G401 (cell line): ENCODE results near the gene CELSR1. TPM values are rescaled to one million over a fixed set of nuclear protein-coding genes. Genes with fewer than 3 reads are reported as not detected.
A peak's percentile ranks its signal among the peaks of the same experiment; 100 is the strongest.
"Not testable (repeated sequence)": the region's sequence is repeated elsewhere in the genome, so short reads cannot be mapped to it uniquely, and the experiment has no call there.

Source experiments
- DNase-seq: peaks from one replicate; pipeline ENCODE4 v3.0.0-alpha.2; 2015; ENCODE audit warnings: low spot score
- in situ Hi-C: cut with HindIII; loops from 2 replicates; pipeline ENCODE4 v1.10.0; 2016; ENCODE audit warnings: low sequenced_read_pairs, mixed read lengths
- total RNA-seq: library from RNA; depleted of rRNA; stranded (reverse); fragments of >200 nt; shearing (Covaris generic); gene quantifications from 2 replicates; pipeline ENCODE4 v1.2.3, GENCODE V29; 2014

The CELSR1 gene
- total RNA-seq, 1 experiment from 2014 or later, result 10.1 TPM

- no peak for DNase-seq
- in situ Hi-C loops, result loop anchor here (10.0 kb wide), 1 partner anchor 83 kb away; the partner anchor contains the start of gene TRMU
Observed at GRCh38 chr22:46417769-46418168, 119.7 kb downstream of the CELSR1 start.

DNA sequence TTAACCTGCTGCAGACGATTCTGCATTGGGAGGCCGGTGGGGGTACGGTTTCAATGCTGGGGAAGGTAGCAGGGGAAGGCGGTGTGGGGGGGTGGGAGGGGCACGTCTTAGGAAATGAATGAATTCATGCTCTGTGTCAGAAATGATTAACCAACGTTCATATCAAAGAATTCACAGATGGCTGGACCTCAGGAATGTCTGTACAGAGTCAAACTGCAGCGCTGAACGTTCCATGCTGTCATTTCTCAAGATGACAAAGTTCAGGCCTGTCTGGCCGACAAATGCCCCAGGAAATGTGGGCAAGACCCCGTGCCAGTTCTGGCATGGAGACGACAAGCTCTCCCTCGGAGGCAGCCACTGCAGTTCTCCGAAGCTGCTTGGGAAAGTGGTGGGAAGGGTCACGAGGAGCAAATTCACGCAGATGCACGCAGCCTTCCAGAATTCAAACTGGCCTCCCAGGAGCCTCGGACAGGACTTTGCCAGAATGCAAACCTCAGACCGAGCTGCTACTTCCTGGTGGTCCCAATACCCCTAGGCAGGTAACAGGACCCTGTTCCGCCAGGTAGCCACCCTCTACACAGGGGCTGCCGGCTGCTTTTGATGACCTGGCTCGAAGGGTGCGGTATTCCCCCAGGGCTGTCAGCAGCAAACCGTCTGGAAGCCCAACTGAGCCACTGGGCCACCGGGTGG is 120.4 kb downstream of the CELSR1 start:
- DNase-seq, result no peak
- in situ Hi-C loops, result loop anchor here (10.0 kb wide), 1 partner anchor 82 kb away; the partner anchor contains the start of gene TRMU

DNA sequence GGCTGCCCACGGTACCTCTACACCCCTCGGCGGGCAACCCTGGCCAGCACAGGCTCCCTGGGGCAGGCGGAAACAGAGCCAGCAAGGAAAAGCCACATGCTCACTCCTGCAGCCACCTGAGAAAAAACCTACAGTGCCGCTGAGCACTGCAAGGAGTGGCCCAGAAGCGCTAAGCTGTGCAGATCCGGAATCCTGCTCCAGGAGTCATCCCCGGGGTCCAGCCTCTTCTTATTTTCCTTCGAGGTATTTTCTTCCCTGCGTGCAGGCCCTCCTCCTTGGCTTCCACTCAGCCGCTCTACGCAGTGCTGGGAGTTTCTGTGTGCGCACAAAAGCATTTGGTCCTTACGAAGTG is 120.9 kb downstream of the CELSR1 start:
- in situ Hi-C loops, result loop anchor here (10.0 kb wide), 1 partner anchor 82 kb away; the partner anchor contains the start of gene TRMU
- no peak for DNase-seq

DNA sequence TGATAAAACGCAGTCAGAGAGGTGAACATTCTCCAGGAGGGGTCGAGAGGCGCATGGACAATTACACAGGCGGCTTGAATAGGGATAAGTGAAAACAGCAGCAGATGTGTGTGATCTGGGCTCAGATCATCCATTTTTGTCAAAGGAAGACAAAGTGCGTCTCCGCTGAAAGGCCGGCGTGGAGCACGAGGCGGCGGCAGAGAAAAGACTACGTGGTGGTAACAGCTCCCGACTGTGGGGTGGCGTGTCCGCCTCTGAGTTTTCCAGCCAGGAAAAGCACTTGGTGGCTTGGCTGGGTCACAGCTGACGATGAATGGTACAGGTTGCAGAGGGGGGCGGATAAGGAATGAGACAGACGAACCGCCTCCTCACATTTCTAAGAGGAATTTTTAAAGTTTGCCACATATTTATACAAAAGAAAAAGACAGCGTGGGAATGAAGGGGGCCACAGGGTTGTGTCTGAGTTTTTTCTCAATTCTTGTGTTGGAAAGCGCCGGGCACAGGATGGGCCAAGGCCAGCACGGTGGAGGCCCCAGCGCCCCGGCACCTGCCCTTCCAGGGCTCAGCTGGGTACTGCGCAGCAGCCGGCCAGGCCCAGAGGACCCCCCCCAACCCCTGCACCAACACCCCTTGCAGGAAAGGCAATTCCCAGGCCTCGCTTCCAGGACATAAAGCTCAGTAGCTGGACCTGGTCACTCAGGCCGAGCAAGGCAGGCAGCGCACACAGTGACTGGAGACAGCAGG is 121.5 kb downstream of the CELSR1 start:
- no peak for DNase-seq
- in situ Hi-C loops, result loop anchor here (10.0 kb wide), 1 partner anchor 81 kb away; the partner anchor contains the start of gene TRMU

GRCh38 chr22:46414704-46415103 is 122.7 kb downstream of the CELSR1 start:
- in situ Hi-C loops, result loop anchor here (10.0 kb wide), 1 partner anchor 80 kb away; the partner anchor contains the start of gene TRMU

DNA sequence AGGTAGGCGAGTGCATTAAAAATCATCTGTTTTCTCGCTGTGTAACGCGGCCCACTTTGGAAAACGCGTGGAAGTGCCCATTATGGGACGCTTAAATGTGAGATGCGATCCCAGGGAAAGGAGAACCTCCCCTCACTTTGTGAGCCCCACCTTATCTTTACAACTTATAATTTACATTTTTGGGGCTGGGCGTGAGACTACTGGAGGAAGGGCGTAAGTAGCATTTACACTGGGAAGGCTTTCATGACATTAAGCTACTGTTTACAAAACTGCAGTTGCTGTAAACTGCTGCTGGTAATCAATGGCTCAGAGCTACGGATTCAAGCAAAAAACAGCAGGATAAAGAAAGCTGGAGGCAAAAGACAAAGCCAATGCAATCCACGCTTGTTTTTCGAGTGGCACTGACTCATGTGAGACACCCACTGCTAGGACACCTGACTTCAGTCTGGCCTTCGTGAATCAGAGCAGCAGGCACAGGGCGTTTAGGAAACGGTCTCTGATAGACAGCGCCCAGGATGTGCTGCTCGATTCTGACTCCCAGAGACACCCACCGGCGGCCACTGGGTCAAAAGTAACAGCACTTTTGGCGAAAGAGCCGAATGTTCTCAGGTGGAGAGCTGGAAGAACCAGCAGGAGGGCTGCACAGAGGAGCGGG is 123.6 kb downstream of the CELSR1 start:
- no peak for DNase-seq
- in situ Hi-C loops, result loop anchor here (10.0 kb wide), 1 partner anchor 79 kb away; the partner anchor contains the start of gene TRMU

More at GRCh38 chr22:46414704-46415103, 122.7 kb downstream of the CELSR1 start:
- DNase-seq, result no peak

- no peak for DNase-seq
- in situ Hi-C loops, result loop anchor here (10.0 kb wide), 1 partner anchor 77 kb away; the partner anchor contains the start of gene TRMU
Observed at GRCh38 chr22:46411347-46411746, 126.1 kb downstream of the CELSR1 start.

- no peak for DNase-seq
- in situ Hi-C loops, result loop anchor here (10.0 kb wide), 1 partner anchor 76 kb away; the partner anchor contains the start of gene TRMU
Observed at GRCh38 chr22:46410291-46410808, 127.1 kb downstream of the CELSR1 start.

- DNase-seq, result no peak
- in situ Hi-C loops, result loop anchor here (10.0 kb wide), 1 partner anchor 75 kb away; the partner anchor contains the start of gene TRMU
Observed at GRCh38 chr22:46409631-46410210, 127.7 kb downstream of the CELSR1 start.

DNA sequence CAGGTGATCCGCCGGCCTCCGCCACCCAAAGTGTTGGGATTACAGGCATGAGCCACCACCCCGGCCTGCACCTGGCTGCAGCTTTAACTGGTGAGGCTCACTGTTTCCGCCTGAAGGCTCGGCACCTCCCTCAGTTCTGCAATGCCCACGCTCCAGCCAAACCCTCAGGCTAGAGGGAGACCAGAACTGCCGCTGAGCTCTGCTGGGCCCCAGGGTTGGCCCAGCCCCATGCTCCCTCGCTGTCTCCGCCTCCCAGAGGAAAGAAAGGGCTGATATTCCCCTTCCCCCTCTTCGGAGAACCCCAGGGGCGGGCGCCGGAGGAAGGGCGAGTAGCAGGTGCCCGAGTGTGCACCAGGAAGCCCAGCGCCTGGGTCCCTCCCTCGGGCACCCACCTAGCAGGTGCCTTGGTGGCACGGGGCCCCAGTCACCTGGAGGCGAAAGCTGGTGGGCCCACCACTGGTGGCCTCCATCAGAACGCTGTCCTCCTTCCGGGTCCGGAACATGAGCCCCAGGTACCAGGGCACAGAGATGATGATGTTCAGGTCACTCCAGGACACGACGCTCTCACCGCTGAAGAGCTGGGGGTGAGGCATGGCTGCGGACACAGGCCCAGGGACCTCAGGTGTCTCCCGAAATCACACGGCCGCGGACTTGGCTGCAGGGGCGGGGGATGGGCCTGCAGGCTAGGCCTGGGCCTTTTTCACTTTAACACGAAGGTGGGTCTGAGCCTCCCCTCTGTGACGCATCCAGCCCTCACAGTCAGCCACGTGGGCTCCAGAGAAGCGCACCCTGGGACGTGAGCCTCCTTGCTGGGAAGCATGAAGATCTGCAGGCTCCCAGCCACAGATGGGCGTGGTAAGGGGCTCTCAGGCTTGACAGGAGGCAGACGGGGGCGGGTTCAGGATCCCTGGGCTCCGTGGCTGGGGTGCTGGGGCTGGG is 128.6 kb downstream of the CELSR1 start:
- in situ Hi-C loops, result no loop called here
- DNase-seq, result no peak

GRCh38 chr22:46407748-46408147 is 129.7 kb downstream of the CELSR1 start:
- no peak for DNase-seq
- in situ Hi-C loops, result no loop called here

- in situ Hi-C loops, result no loop called here
- no peak for DNase-seq
Observed at GRCh38 chr22:46406791-46407190, 130.6 kb downstream of the CELSR1 start.

DNA sequence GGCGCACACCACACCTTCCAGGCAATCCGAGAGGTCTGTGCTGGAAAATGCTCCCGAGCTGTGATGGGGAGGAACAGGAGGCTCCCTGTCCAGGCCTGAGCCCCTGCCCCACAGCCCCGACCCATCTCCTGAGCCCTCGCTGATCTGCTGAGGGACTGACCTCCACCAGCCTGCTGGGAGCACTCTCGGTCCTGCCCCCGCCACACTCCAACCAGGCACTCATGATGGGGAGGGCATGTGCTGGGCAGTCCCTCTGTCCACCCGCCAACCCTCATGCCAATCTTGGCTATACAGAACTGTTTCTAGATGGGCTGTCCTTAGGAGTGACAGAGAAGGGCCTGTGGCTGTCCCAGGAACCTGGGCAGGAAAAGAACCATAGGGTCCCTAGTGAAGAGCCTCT is 131.1 kb downstream of the CELSR1 start:
- in situ Hi-C loops, result no loop called here
- no peak for DNase-seq

- peak; percentile 6 for DNase-seq
- in situ Hi-C loops, result no loop called here
Observed at GRCh38 chr22:46405901-46406300, 131.5 kb downstream of the CELSR1 start.

DNA sequence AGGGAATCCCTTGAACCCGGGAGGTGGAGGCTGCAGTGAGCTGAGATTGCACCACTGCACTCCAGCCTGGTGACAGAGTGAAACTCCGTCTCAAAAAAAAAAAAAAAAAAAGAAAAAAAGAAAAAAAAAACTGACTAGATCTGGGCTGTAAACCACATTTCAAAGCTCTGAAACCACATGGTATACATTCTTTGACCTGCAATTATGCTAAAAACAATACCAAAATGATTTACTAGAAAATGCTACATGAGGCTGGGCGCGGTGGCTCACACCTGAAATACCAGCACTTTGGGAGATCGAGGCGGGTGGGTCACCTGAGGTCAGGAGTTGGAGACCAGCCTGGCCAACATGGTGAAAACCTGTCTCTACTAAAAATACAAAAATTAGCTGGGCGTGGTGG is 133.5 kb downstream of the CELSR1 start:
- in situ Hi-C loops, DNase-seq: not testable (repeated sequence)

DNA sequence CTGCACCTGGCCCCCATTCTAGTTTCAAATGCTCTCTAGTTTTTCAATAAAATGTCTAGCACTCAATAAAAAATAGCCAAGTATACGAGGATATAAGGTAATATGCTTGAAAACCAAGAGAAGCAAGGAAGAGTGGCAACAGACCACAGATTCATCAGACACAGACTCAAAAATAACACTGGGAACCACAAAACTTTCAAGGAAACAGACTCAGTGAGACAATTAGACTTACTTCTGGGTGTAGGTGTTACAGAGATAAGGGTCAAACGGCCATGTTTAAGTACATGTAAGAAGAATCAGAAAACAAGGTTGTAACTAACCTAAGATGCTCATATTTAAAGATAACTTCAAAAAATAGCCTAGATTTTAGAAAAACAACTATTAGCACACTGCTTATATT is 134.9 kb downstream of the CELSR1 start:
- DNase-seq, result no peak
- in situ Hi-C loops, result no loop called here

- DNase-seq, result no peak
- in situ Hi-C loops, result no loop called here
Observed at GRCh38 chr22:46401370-46401769, 136.1 kb downstream of the CELSR1 start.
